Measurements from ENCODE around the gene KIRREL1. TPM values are rescaled to one million over a fixed set of nuclear protein-coding genes. Genes with fewer than 3 reads are reported as not detected.

KIRREL1 gene
- total and polyA plus RNA-seq, 10 donors: 1.4 to 50.9 (median 20.3) TPM

GRCh38 chr1:158084747-158085146 is 91.3 kb downstream of the KIRREL1 start:
- no peaks in the 10 kb centered on the region for H3K4me1 ChIP-seq
- peaks cover 0 to 36% (median 0%) of the 10 kb centered on the region in 6 donors for H3K36me3 ChIP-seq
- no peak overlapping the region for H3K27ac ChIP-seq
- H3K27me3 ChIP-seq (replicated peaks in 1 of 7): peaks cover 0 to 4% (median 0%) of the 10 kb centered on the region in 7 donors
- intact Hi-C loops (cut with DNase I; ENCODE audit: low total_unique reads): loop anchor here (5.0 kb wide), 1 partner anchor 92 kb away; the partner anchor contains the start of gene KIRREL1
- WGBS, 5 donors: 85 to 94% (median 92%) methylated on average over 4 of the region's 4 CpGs
- H3K4me3 ChIP-seq: no peak overlapping the region
- H3K9me3 ChIP-seq: no peaks in the 10 kb centered on the region
- DNase-seq: no peak
- no peak for TF ChIP-seq POLR2A (IDR thresholded peaks at IDR 0.05)
- TF ChIP-seq POLR2AphosphoS5 (IDR thresholded peaks at IDR 0.05): no peak
- no peak for TF ChIP-seq CTCF (IDR thresholded peaks at IDR 0.05 in 8 of 11, conservative IDR thresholded peaks at IDR 0.05 in 3 of 11)

GRCh38 chr1:158087320-158087927 is 94.0 kb downstream of the KIRREL1 start:
- Histone ChIP-seq H3K4me1 (no peaks in the 10 kb centered on the region), H3K9me3 (no peaks in the 10 kb centered on the region), H3K4me3 (no peak overlapping the region), H3K27me3 (replicated peaks in 1 of 7) (peaks cover 0 to 4% (median 0%) of the 10 kb centered on the region in 7 donors), H3K27ac (no peak overlapping the region), H3K36me3 (peaks cover 0 to 43% (median 0%) of the 10 kb centered on the region in 6 donors)
- WGBS, 5 donors: 50 to 60% (median 54%) methylated on average over 9 of the region's 9 CpGs
- TF ChIP-seq CTCF (IDR thresholded peaks at IDR 0.05 in 8 of 11, conservative IDR thresholded peaks at IDR 0.05 in 3 of 11) (peak; percentile 53 to 93 (median 77)), POLR2A (IDR thresholded peaks at IDR 0.05) (no peak)
- DNase-seq: peak; percentile 74
- intact Hi-C loops (cut with DNase I; ENCODE audit: low total_unique reads): loop anchor here (5.0 kb wide), 1 partner anchor 95 kb away; the partner anchor contains the start of gene KIRREL1

GRCh38 chr1:158089476-158089875 is 96.0 kb downstream of the KIRREL1 start:
- peaks cover 0 to 8% (median 0%) of the 10 kb centered on the region in 7 donors for H3K27me3 ChIP-seq (replicated peaks in 1 of 7)
- peak; percentile 58 for DNase-seq
- H3K4me3 ChIP-seq: no peak overlapping the region
- peaks cover 0 to 54% (median 0%) of the 10 kb centered on the region in 6 donors for H3K36me3 ChIP-seq
- no peaks in the 10 kb centered on the region for H3K4me1 ChIP-seq
- WGBS, 5 donors: 87 to 96% (median 92%) methylated on average over 10 to 16 of the region's 16 CpGs
- H3K9me3 ChIP-seq: no peaks in the 10 kb centered on the region
- no peak for TF ChIP-seq POLR2AphosphoS5 (IDR thresholded peaks at IDR 0.05)
- TF ChIP-seq POLR2A (IDR thresholded peaks at IDR 0.05): no peak
- TF ChIP-seq CTCF (IDR thresholded peaks at IDR 0.05 in 8 of 11, conservative IDR thresholded peaks at IDR 0.05 in 3 of 11): no peak
- intact Hi-C loops (cut with DNase I; ENCODE audit: low total_unique reads): loop anchor here (5.0 kb wide), 1 partner anchor 97 kb away; the partner anchor contains the start of gene KIRREL1
- H3K27ac ChIP-seq: no peak overlapping the region

GRCh38 chr1:158089925-158090637 is 96.6 kb downstream of the KIRREL1 start:
- peak; percentile 58 for DNase-seq
- intact Hi-C loops (cut with DNase I; ENCODE audit: low total_unique reads): loop anchor here (5.0 kb wide), 1 partner anchor 98 kb away; the partner anchor contains the start of gene KIRREL1
- no peaks in the 10 kb centered on the region for H3K9me3 ChIP-seq
- 64 to 88% (median 87%) methylated on average over 9 of the region's 9 CpGs for WGBS, 5 donors
- TF ChIP-seq CTCF (IDR thresholded peaks at IDR 0.05 in 8 of 11, conservative IDR thresholded peaks at IDR 0.05 in 3 of 11) (no peak), POLR2AphosphoS5 (IDR thresholded peaks at IDR 0.05) (no peak), POLR2A (IDR thresholded peaks at IDR 0.05) (no peak)
- H3K27me3 ChIP-seq (replicated peaks in 1 of 7): peaks cover 0 to 12% (median 0%) of the 10 kb centered on the region in 7 donors
- H3K27ac ChIP-seq: no peak overlapping the region
- no peaks in the 10 kb centered on the region for H3K4me1 ChIP-seq
- H3K36me3 ChIP-seq: peaks cover 0 to 56% (median 0%) of the 10 kb centered on the region in 6 donors
- H3K4me3 ChIP-seq: no peak overlapping the region

Measured in spleen (tissue), 11 donors.